HepG2 (cell line): ENCODE measurements around the gene TGFBI. TPM values are rescaled to one million over a fixed set of nuclear protein-coding genes. Genes with fewer than 3 reads are reported as not detected.

Experiments
- CBX1 ChIP-seq: IDR thresholded peaks from one replicate; pipeline ENCODE4 v1.6.1; 2016; ENCODE audit warnings: antibody characterized with exemption, low read depth
- HMGA1 ChIP-seq: sonication (generic); formaldehyde crosslinking; conservative IDR thresholded peaks from 2 replicates; pipeline ENCODE4 v1.4.0; 2020; ENCODE audit warnings: missing genetic modification reagents
- HNF1B ChIP-seq: sonication (generic); formaldehyde crosslinking; IDR thresholded peaks from 2 replicates; pipeline ENCODE4 v1.5.1; 2020; ENCODE audit warnings: mild to moderate bottlenecking, moderate library complexity, missing genetic modification reagents
- HNRNPLL ChIP-seq: fragments of 200-400 bp; formaldehyde crosslinking; IDR thresholded peaks from 2 replicates; pipeline ENCODE4 v1.6.1; 2017; ENCODE audit warnings: mild to moderate bottlenecking, low read depth, low read length; ENCODE audit not compliant: poor library complexity, severe bottlenecking
- MXI1 ChIP-seq: IDR thresholded peaks from 3 replicates; pipeline ENCODE4 v1.6.1; 2012; ENCODE audit warnings: low read depth, low read length, inconsistent platforms, borderline replicate concordance
- ONECUT2 ChIP-seq: sonication (generic); formaldehyde crosslinking; IDR thresholded peaks from 2 replicates; pipeline ENCODE4 v1.4.0; 2020; ENCODE audit warnings: missing genetic modification reagents
- PCBP1 ChIP-seq: fragments of 200-400 bp; formaldehyde crosslinking; IDR thresholded peaks from 2 replicates; pipeline ENCODE4 v1.6.1; 2017; ENCODE audit warnings: mild to moderate bottlenecking, low read depth, low read length, borderline replicate concordance
- SOX6 ChIP-seq, 2 experiments: fragments of 450-650 bp in 1 of 2; sonication (generic) in 1 of 2; formaldehyde crosslinking in 1 of 2; IDR thresholded peaks; 2 replicates each; pipeline versions ENCODE4 v1.4.0 to v1.6.1; 2017 to 2020; ENCODE audit warnings: antibody characterized with exemption in 1 of 2, mild to moderate bottlenecking in 1 of 2, missing genetic modification reagents in 1 of 2
- ZMYM3 ChIP-seq: sonication (generic); formaldehyde crosslinking; IDR thresholded peaks from 2 replicates; pipeline ENCODE4 v1.5.1; 2020; ENCODE audit warnings: mild to moderate bottlenecking, missing genetic modification reagents
- ZNF121 ChIP-seq: sonication (generic); formaldehyde crosslinking; IDR thresholded peaks from 2 replicates; pipeline ENCODE4 v1.5.0; 2020; ENCODE audit warnings: mild to moderate bottlenecking, missing genetic modification reagents
- ZNF18 ChIP-seq: sonication (generic); formaldehyde crosslinking; IDR thresholded peaks from 2 replicates; pipeline ENCODE4 v1.8.0; 2022; ENCODE audit warnings: mild to moderate bottlenecking, missing genetic modification reagents; ENCODE audit not compliant: insufficient replicate concordance
- ZNF232 ChIP-seq: sonication (generic); formaldehyde crosslinking; IDR thresholded peaks from 2 replicates; pipeline ENCODE4 v1.4.0; 2020; ENCODE audit warnings: missing genetic modification reagents, borderline replicate concordance
- ZNF407 ChIP-seq: sonication (generic); formaldehyde crosslinking; IDR thresholded peaks from one replicate; pipeline ENCODE4 v1.5.1; 2020; ENCODE audit warnings: mild to moderate bottlenecking, missing genetic modification reagents; ENCODE audit errors: not compliant biosample characterization
- polyA plus RNA-seq, 8 experiments: library from polyadenylated mRNA; depleted of rRNA in 3 of 8; stranded (reverse) in 7 of 8; unstranded in 1 of 8; fragments of >200 nt; fragmentation: Illumina TruSeq in 4 of 8; extraction: Trizol in 4 of 8; gene quantifications; 2 replicates each; pipeline versions ENCODE4 v1.2.1 to v1.2.3, GENCODE V29; 2011 to 2016; ENCODE audit warnings: low read depth in 4 of 8, missing spikeins in 1 of 8, mixed read lengths in 1 of 8; ENCODE audit not compliant: insufficient read depth in 1 of 8
- total RNA-seq, 5 experiments: library from RNA; depleted of rRNA; stranded (reverse); fragments of >200 nt; fragmentation: Illumina TruSeq; extraction: Trizol; gene quantifications; 2 replicates each; pipeline ENCODE4 v1.2.3, GENCODE V29; 2016; ENCODE audit warnings: low read depth in 1 of 5

Gene TGFBI
- total and polyA plus RNA-seq, 2 of the 13 experiments (the other 11 are each of a cell fraction or from before 2014, with no cell fraction given) = 275 to 457 TPM

GRCh38 chr5:136028782-136029742, at the start of gene TGFBI (continued):
- TF ChIP-seq ZNF407 (CRISPR knock-in tag) (peak; percentile 71), ZMYM3 (CRISPR knock-in tag) (0 out of 2 replicates have a peak, but pooled peaks have one; percentile 6), PCBP1 (no peak), ONECUT2 (CRISPR knock-in tag) (no peak), HNF1B (CRISPR knock-in tag) (peak; percentile 44), CBX1 (peak; percentile 40), ZNF232 (CRISPR knock-in tag) (no peak), SOX6 (IDR thresholded peaks at IDR 0.05) (no peak), SOX6 (CRISPR knock-in tag; IDR thresholded peaks at IDR 0.05) (peak; percentile 52), ZNF18 (CRISPR knock-in tag) (no peak), HMGA1 (CRISPR knock-in tag) (no peak), MXI1 (no peak), HNRNPLL (peak; percentile 81), ZNF121 (CRISPR knock-in tag) (0 out of 2 replicates have a peak, but pooled peaks have one; percentile 41)
